ENCODE measurements around the gene MED13.

DNA sequence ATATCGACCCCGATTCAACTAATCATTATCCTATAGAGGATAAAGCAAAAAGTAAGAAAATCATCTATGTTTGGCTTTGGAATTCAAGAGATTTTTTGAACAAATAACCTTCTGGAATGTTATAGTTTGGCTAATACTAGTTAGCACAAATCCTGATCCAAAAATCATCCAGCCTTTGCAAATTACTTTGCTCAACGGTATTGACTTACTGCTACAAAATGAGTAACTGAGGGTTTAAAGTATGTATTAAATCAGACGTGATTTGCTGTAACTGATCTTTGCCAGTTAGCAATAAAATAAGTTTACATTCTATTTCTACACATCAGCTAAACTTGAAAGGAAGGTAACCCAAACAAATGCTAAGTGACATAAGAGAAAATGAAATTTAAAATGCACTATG lies 6.5 kb downstream of the MED13 start:
- no peak for TF ChIP-seq CTCF (conservative IDR thresholded peaks at IDR 0.05 in 1 of 2, IDR thresholded peaks at IDR 0.05 in 1 of 2; ENCODE audit: low read depth in 1 of 2, low read length in 2 of 2)
- no peak for TF ChIP-seq EZH2 (IDR thresholded peaks at IDR 0.05; ENCODE audit: low read length, missing control alignments)

Data from fibroblast of lung (primary cell).